HUES64 (cell line): ENCODE measurements around the gene IFT122. TPM values are rescaled to one million over a fixed set of nuclear protein-coding genes. Genes with fewer than 3 reads are reported as not detected.
A peak's percentile ranks its signal among the peaks of the same experiment; 100 is the strongest.
"Not testable (repeated sequence)": the region's sequence is repeated elsewhere in the genome, so short reads cannot be mapped to it uniquely, and the experiment has no call there.

ENCODE experiments used
- H3K27ac ChIP-seq: 2 replicates; pipeline ENCODE4 v1.7.0; 2013; ENCODE audit warnings: low read depth, low read length, inconsistent platforms
- H3K27me3 ChIP-seq: 2 replicates; pipeline ENCODE4 v1.6.1; 2013; ENCODE audit warnings: mild to moderate bottlenecking, low read length; ENCODE audit not compliant: insufficient read depth
- H3K36me3 ChIP-seq: 2 replicates; pipeline ENCODE4 v1.6.1; 2013; ENCODE audit warnings: mild to moderate bottlenecking, low read length; ENCODE audit not compliant: insufficient read depth
- H3K4me1 ChIP-seq: 2 replicates; pipeline ENCODE4 v1.6.1; 2013; ENCODE audit warnings: mild to moderate bottlenecking, low read length, moderate library complexity; ENCODE audit not compliant: insufficient read depth
- H3K4me3 ChIP-seq: 2 replicates; pipeline ENCODE4 v1.5.1; 2013; ENCODE audit warnings: mild to moderate bottlenecking, low read length, moderate library complexity
- H3K9ac ChIP-seq: 2 replicates; pipeline ENCODE4 v1.6.1; 2013; ENCODE audit warnings: mild to moderate bottlenecking, low read depth, low read length
- H3K9me3 ChIP-seq: 2 replicates; pipeline ENCODE4 v1.6.1; 2013; ENCODE audit warnings: low read depth, low read length; ENCODE audit not compliant: insufficient read depth
- WGBS: fragments of 150-250, 120-280 bp; methylation state at CpG from one replicate; pipeline ENCODE4 v1.1.7; 2013; ENCODE audit warnings: missing lambda C conversion rate; 5-methylcytosine and 5-hydroxymethylcytosine counted together
- polyA plus RNA-seq, 2 experiments: library from polyadenylated mRNA; stranded (reverse); fragments of 50-300 nt; gene quantifications; one replicate each; pipeline ENCODE4 v1.2.3, GENCODE V29; 2013

The IFT122 gene, protein sequence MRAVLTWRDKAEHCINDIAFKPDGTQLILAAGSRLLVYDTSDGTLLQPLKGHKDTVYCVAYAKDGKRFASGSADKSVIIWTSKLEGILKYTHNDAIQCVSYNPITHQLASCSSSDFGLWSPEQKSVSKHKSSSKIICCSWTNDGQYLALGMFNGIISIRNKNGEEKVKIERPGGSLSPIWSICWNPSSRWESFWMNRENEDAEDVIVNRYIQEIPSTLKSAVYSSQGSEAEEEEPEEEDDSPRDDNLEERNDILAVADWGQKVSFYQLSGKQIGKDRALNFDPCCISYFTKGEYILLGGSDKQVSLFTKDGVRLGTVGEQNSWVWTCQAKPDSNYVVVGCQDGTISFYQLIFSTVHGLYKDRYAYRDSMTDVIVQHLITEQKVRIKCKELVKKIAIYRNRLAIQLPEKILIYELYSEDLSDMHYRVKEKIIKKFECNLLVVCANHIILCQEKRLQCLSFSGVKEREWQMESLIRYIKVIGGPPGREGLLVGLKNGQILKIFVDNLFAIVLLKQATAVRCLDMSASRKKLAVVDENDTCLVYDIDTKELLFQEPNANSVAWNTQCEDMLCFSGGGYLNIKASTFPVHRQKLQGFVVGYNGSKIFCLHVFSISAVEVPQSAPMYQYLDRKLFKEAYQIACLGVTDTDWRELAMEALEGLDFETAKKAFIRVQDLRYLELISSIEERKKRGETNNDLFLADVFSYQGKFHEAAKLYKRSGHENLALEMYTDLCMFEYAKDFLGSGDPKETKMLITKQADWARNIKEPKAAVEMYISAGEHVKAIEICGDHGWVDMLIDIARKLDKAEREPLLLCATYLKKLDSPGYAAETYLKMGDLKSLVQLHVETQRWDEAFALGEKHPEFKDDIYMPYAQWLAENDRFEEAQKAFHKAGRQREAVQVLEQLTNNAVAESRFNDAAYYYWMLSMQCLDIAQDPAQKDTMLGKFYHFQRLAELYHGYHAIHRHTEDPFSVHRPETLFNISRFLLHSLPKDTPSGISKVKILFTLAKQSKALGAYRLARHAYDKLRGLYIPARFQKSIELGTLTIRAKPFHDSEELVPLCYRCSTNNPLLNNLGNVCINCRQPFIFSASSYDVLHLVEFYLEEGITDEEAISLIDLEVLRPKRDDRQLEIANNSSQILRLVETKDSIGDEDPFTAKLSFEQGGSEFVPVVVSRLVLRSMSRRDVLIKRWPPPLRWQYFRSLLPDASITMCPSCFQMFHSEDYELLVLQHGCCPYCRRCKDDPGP
- 17.8 TPM for polyA plus RNA-seq (2013, experiment 1 of 2)
- 21.4 TPM for polyA plus RNA-seq (2013, experiment 2 of 2)

GRCh38 chr3:129439817-129440617 is at the start of gene IFT122, which contains the start of gene MBD4:
IFT122 (plus strand) TSS chr3:129440224; CDS start chr3:129440331, 107 bp downstream.
MBD4 (minus strand) TSS chr3:129439948; CDS start chr3:129439833, 115 bp downstream.
- Histone ChIP-seq H3K27me3 (no peaks in the 10 kb centered on the region), H3K4me1 (peaks cover 26% of the 10 kb centered on the region; the same call in 1 of the 2 replicates), H3K9me3 (no peaks in the 10 kb centered on the region), H3K27ac (peak within 1 kb of the TSS; percentile 93), H3K4me3 (peak within 1 kb of the TSS; percentile 93), H3K36me3 (peaks cover 34% of the 10 kb centered on the region), H3K9ac (peak within 1 kb of the TSS; percentile 83)
- WGBS, result under 1% methylated on average over 75 of the region's 75 CpGs

DNA sequence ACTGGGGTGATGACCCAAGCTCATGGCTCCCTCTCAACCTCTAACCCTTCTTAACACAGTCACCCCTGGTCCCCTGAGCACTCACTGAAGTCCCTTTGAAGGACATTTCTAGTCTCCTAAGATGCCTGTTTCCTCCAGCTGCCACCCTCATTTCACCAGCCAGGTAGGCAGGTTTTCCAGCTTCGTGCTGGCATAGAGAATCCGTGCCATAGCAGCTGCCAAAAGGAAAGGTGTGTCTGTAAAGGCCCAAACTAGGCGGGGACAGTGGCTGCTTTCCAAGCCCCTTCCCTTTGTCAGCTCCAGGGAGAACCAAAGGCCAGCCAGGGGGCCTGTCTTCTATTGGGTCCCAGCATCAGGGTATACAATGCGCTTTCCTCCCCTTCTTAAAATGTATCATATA is 48.4 kb upstream of the IFT122 start:
- peaks cover 69% of the 10 kb centered on the region for H3K36me3 ChIP-seq
- H3K9me3 ChIP-seq, H3K4me3 ChIP-seq, H3K27me3 ChIP-seq, H3K27ac ChIP-seq, H3K9ac ChIP-seq: not testable (repeated sequence)
- H3K4me1 ChIP-seq, result peaks cover 19% of the 10 kb centered on the region
- WGBS, result 96% methylated on average over 4 of the region's 4 CpGs

GRCh38 chr3:129392106-129392887 is 47.7 kb upstream of the IFT122 start:
- WGBS, result 91% methylated on average over 6 of the region's 8 CpGs
- not testable (repeated sequence) for H3K9me3 ChIP-seq, H3K27ac ChIP-seq, H3K4me3 ChIP-seq, H3K27me3 ChIP-seq, H3K9ac ChIP-seq
- Histone ChIP-seq H3K4me1 (peaks cover 19% of the 10 kb centered on the region), H3K36me3 (peaks cover 69% of the 10 kb centered on the region)

GRCh38 chr3:129393271-129393670 is 46.8 kb upstream of the IFT122 start:
- peaks cover 14% of the 10 kb centered on the region for H3K4me1 ChIP-seq
- no peaks in the 10 kb centered on the region for H3K9me3 ChIP-seq
- H3K9ac ChIP-seq, result no peak overlapping the region
- H3K27ac ChIP-seq, result no peak overlapping the region
- H3K36me3 ChIP-seq, result peaks cover 63% of the 10 kb centered on the region
- 94% methylated on average over 6 of the region's 6 CpGs for whole genome bisulfite sequencing
- no peaks in the 10 kb centered on the region for H3K27me3 ChIP-seq
- no peak overlapping the region for H3K4me3 ChIP-seq

DNA sequence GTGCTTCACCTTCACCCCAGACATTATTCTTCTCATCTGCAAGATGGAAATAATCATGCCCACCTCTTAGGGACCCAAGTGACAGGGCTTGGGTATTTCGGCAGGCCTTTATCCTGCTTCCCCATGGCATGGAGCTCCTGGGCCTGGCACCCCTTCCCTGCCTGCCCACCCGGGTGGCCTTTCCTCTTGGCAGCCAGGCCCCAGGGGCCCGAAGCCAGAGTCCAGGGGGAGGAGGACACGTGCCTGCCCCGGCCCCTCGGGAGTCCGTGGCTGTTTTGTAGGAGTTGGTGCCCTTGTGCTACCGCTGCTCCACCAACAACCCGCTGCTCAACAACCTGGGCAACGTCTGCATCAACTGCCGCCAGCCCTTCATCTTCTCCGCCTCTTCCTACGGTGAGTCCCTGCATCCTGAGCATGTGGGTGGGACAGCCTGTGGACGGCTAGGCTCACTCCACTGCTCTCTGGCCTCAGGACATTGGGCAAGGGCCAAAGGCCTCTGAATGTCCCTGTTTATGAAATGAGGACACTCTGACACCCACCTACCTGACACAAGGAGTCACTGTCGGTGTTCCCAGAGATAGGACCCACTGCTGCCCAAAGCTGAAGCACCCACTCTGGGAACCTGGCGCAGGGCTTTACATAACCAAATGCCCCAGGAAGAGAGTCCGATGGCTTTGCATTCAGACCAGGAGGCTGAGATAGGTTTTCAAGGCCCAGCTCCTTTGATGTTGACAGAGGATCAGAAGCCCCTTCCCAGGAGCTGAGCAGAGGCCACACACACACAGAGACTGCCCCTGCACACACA is 46.1 kb upstream of the IFT122 start:
- H3K36me3 ChIP-seq, result peaks cover 63% of the 10 kb centered on the region
- 90% methylated on average over 8 of the region's 17 CpGs for WGBS
- not testable (repeated sequence) for H3K27ac ChIP-seq, H3K4me1 ChIP-seq, H3K4me3 ChIP-seq, H3K9ac ChIP-seq, H3K9me3 ChIP-seq, H3K27me3 ChIP-seq

DNA sequence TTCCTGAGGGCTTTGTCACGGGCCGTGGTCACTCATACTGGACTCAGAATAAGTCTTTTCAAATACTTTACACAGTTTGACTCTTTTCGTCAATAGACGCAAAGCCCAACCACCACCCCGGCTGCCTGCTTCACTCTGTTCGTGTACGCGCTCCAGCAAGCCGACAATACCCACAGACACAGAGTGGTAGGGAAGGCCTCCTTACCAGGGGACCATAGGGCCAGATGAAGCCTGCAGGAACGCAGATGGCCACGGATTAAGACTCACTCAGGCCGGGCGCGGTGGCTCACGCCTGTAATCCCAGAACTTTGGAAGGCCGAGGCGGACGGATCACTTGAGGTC is 41.2 kb upstream of the IFT122 start:
- Histone ChIP-seq H3K4me3 (peak overlapping the region; percentile 80), H3K27me3 (no peaks in the 10 kb centered on the region), H3K9me3 (no peaks in the 10 kb centered on the region), H3K27ac (peak overlapping the region; percentile 79), H3K36me3 (peaks cover 22% of the 10 kb centered on the region), H3K4me1 (0 out of 2 replicates have a peak, but pooled peaks cover 4% of the 10 kb centered on the region), H3K9ac (peak overlapping the region; percentile 70)
- WGBS, result 2% methylated on average over 18 of the region's 18 CpGs

- 0 out of 2 replicates have a peak, but pooled peaks cover 4% of the 10 kb centered on the region for H3K4me1 ChIP-seq
- no peaks in the 10 kb centered on the region for H3K9me3 ChIP-seq
- H3K9ac ChIP-seq, result peak overlapping the region; percentile 70
- no peaks in the 10 kb centered on the region for H3K27me3 ChIP-seq
- H3K36me3 ChIP-seq, result peaks cover 22% of the 10 kb centered on the region
- whole genome bisulfite sequencing, result under 1% methylated on average over 21 of the region's 25 CpGs
- H3K4me3 ChIP-seq, result peak overlapping the region; percentile 80
- peak overlapping the region; percentile 79 for H3K27ac ChIP-seq
Measured at GRCh38 chr3:129399145-129399894, 40.7 kb upstream of the IFT122 start.

DNA sequence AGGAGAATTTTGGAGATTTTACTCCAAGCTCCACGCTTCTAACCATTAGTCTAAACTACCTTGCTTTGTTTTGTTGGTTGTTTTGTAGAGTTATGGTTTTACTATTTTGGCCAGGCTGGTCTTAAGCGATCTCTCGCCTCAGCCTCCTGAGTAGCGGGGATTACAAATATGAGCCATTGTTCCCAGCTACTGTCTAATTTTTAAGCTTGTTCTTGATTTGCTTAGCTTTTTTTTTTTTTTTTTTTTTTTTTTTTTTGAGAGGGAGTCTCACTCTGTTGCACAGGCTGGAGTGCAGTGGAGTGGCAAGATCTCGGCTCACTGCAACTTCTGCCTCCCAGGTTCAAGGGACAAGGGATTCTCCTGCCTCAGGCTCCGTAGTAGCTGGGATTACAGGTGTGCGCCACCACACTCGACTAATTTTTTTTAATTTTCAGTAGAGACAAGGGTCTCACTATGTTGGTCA is 40.1 kb upstream of the IFT122 start:
- H3K27ac ChIP-seq, result peak overlapping the region; percentile 79

More for the DNA sequence above, 40.1 kb upstream of the IFT122 start:
- Histone ChIP-seq H3K36me3 (peaks cover 22% of the 10 kb centered on the region), H3K4me3 (peak overlapping the region; percentile 80), H3K27me3 (no peaks in the 10 kb centered on the region), H3K9me3 (no peaks in the 10 kb centered on the region), H3K4me1 (0 out of 2 replicates have a peak, but pooled peaks cover 4% of the 10 kb centered on the region), H3K9ac (peak overlapping the region; percentile 70; the same call in 1 of the 2 replicates)
- 93% methylated on average over 7 of the region's 8 CpGs for WGBS
